ENCODE data around the gene DLGAP1. TPM values are rescaled to one million over a fixed set of nuclear protein-coding genes. Genes with fewer than 3 reads are reported as not detected.

The DLGAP1 gene
- total RNA-seq, 4 donors from 2014 or later: 0.22 to 1.5 (median 0.56) TPM

DNA sequence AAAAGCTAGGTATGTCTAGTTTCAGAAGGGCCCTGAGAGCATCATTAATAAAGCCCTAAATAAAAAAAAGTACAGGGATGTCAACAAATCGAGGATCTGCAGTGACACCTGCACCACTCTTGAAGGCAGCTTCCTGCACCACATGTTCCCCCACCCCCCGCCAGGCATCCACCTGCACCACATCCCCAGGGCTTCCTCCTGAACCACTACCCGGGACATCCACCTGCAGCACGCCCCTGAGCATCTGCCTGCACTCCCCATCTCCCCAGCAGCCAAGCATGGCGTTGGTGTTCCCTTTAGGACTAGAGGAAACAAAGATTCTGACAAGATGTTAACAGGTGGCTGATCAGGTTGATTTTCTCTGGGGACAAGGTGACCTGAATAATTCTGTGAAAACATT is 55.2 kb downstream of the DLGAP1 start:
- TF ChIP-seq POLR2A (IDR thresholded peaks at IDR 0.05) (no peak), EP300 (IDR thresholded peaks at IDR 0.05) (no peak), POLR2AphosphoS5 (IDR thresholded peaks at IDR 0.05) (no peak)
- TF ChIP-seq, protein P1, sequence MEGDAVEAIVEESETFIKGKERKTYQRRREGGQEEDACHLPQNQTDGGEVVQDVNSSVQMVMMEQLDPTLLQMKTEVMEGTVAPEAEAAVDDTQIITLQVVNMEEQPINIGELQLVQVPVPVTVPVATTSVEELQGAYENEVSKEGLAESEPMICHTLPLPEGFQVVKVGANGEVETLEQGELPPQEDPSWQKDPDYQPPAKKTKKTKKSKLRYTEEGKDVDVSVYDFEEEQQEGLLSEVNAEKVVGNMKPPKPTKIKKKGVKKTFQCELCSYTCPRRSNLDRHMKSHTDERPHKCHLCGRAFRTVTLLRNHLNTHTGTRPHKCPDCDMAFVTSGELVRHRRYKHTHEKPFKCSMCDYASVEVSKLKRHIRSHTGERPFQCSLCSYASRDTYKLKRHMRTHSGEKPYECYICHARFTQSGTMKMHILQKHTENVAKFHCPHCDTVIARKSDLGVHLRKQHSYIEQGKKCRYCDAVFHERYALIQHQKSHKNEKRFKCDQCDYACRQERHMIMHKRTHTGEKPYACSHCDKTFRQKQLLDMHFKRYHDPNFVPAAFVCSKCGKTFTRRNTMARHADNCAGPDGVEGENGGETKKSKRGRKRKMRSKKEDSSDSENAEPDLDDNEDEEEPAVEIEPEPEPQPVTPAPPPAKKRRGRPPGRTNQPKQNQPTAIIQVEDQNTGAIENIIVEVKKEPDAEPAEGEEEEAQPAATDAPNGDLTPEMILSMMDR (IDR thresholded peaks at IDR 0.05): no peak
- 50 to 67% methylated on average over 1 to 5 of the region's 5 CpGs for WGBS, 2 donors (ENCODE audit: low coverage in 1 of 2)
- Histone ChIP-seq H3K36me3 (no peaks in the 10 kb centered on the region), H3K27me3 (no peaks in the 10 kb centered on the region), H3K4me1 (no peaks in the 10 kb centered on the region), H3K9me3 (no peaks in the 10 kb centered on the region), H3K27ac (no peak overlapping the region), H3K4me3 (no peak overlapping the region)
- ATAC-seq: no peak

DNA sequence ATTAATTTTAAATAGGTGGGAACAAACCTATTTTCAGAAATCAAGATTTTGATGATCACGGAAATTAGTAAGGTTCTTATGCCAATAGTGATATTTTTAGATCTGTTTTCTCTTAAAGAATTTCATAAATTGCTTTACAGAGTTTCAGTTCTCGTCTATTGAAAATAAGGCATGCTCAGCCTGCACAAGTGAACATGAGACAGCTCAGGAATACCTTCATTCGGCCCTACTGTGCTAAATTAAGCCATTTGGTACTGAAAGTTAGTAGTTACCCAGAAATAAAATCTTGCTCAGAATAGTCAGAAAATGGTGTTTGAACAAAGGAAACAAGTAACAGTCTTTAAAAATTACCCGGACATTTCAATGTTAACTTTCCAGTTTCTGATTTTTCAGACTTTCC is 60.4 kb downstream of the DLGAP1 start:
- Histone ChIP-seq H3K27ac (no peak overlapping the region), H3K4me3 (no peak overlapping the region), H3K27me3 (no peaks in the 10 kb centered on the region), H3K4me1 (no peaks in the 10 kb centered on the region), H3K9me3 (peaks cover 0 to 4% (median 0%) of the 10 kb centered on the region in 3 donors), H3K36me3 (no peaks in the 10 kb centered on the region)
- TF ChIP-seq, protein P1 (IDR thresholded peaks at IDR 0.05): no peak
- no peak for TF ChIP-seq EP300 (IDR thresholded peaks at IDR 0.05)
- no peak for TF ChIP-seq POLR2A (IDR thresholded peaks at IDR 0.05)
- TF ChIP-seq POLR2AphosphoS5 (IDR thresholded peaks at IDR 0.05): no peak
- ATAC-seq: no peak
- 82 to 91% methylated on average over 3 to 4 of the region's 4 CpGs for WGBS, 2 donors (ENCODE audit: low coverage in 1 of 2)

DNA sequence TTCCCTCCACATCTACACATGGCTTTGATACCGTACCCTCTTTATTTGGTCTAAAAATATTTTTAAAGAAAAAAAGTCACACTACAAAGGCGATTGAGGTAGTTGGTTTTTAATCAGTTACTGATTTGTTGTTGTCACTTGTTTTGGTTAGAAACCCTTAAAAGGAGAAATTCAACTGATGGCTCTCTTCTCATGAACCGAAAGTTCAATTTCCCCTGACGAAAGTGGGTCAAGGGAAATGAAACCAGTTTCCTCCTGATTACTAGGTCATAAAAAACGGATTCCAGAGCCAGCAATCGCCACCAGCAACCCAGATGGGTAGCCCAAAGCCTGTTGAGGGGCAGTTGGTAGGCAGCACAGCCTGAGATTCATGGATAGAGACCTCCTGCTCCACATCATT is 63.2 kb downstream of the DLGAP1 start:
- ATAC-seq: no peak
- TF ChIP-seq EP300 (IDR thresholded peaks at IDR 0.05) (no peak), POLR2A (IDR thresholded peaks at IDR 0.05) (no peak), POLR2AphosphoS5 (IDR thresholded peaks at IDR 0.05) (no peak)
- TF ChIP-seq, protein P1 (IDR thresholded peaks at IDR 0.05): no peak
- no peaks in the 10 kb centered on the region for H3K27me3 ChIP-seq
- no peak overlapping the region for H3K4me3 ChIP-seq
- H3K9me3 ChIP-seq: peaks cover 0 to 4% (median 0%) of the 10 kb centered on the region in 3 donors
- no peaks in the 10 kb centered on the region for H3K4me1 ChIP-seq
- H3K27ac ChIP-seq: no peak overlapping the region
- no peaks in the 10 kb centered on the region for H3K36me3 ChIP-seq
- WGBS, 2 donors (ENCODE audit: low coverage in 1 of 2): 68 to 88% methylated on average over 4 to 6 of the region's 6 CpGs

DNA sequence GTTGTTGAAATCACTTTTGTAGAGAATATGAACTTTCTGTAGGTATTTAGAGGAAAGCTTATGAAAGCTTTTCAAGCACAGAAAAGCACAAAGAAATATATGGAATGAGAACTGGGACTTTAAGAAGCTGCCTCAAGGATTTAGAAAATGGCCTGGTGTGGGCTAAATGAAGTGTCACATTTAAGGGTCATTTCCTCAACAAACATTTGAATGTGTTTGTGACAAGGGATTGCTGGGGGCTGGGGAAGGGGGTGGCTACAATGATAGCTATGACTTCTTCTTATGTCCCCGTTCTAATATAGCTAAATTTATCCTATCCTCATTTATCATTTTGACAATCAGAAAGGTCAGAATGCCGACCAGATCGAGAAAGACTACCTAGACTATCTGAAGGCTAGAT is 69.2 kb downstream of the DLGAP1 start:
- no peak for ATAC-seq
- H3K36me3 ChIP-seq: no peaks in the 10 kb centered on the region
- no peak overlapping the region for H3K4me3 ChIP-seq
- no peaks in the 10 kb centered on the region for H3K4me1 ChIP-seq
- no peak overlapping the region for H3K27ac ChIP-seq
- TF ChIP-seq POLR2AphosphoS5 (IDR thresholded peaks at IDR 0.05): no peak
- TF ChIP-seq POLR2A (IDR thresholded peaks at IDR 0.05): no peak
- TF ChIP-seq, protein P1 (IDR thresholded peaks at IDR 0.05): no peak
- TF ChIP-seq EP300 (IDR thresholded peaks at IDR 0.05): no peak
- 41 to 43% methylated on average over 3 of the region's 3 CpGs for WGBS, 2 donors (ENCODE audit: low coverage in 1 of 2)
- peaks cover 0 to 4% (median 0%) of the 10 kb centered on the region in 3 donors for H3K9me3 ChIP-seq
- H3K27me3 ChIP-seq: no peaks in the 10 kb centered on the region

DNA sequence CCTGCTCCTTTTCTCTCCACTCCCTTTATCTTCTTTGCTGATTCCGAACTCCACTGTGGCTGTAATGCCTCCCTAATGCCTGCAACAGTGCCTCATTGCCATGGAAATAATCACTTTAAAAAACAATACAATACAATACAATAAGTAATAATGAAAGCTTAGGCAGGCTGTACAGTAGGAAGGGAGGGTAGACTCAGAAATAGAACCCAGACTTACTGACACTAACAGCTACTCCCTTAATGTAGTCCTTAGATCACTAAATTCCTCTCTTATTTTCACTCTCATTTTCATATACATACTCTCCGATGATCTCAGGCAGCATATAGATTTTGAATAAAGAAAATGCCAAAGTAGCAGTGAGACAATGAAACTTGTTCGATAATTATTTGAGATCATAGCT is 70.2 kb downstream of the DLGAP1 start:
- no peaks in the 10 kb centered on the region for H3K27me3 ChIP-seq
- no peak overlapping the region for H3K4me3 ChIP-seq
- 23 to 38% methylated on average over 1 to 3 of the region's 3 CpGs for WGBS, 2 donors (ENCODE audit: low coverage in 1 of 2)
- ATAC-seq: no peak
- TF ChIP-seq EP300 (IDR thresholded peaks at IDR 0.05) (no peak), POLR2A (IDR thresholded peaks at IDR 0.05) (no peak), POLR2AphosphoS5 (IDR thresholded peaks at IDR 0.05) (no peak)
- TF ChIP-seq, protein P1 (IDR thresholded peaks at IDR 0.05): no peak
- no peaks in the 10 kb centered on the region for H3K4me1 ChIP-seq
- no peak overlapping the region for H3K27ac ChIP-seq
- H3K9me3 ChIP-seq: no peaks in the 10 kb centered on the region
- no peaks in the 10 kb centered on the region for H3K36me3 ChIP-seq

All from gastroesophageal sphincter (tissue), 4 donors.